ENCODE data around the gene SPATA9.
A peak's percentile ranks its signal among the peaks of the same experiment; 100 is the strongest.
"Not testable (repeated sequence)": the region's sequence is repeated elsewhere in the genome, so short reads cannot be mapped to it uniquely, and the experiment has no call there.

Gene SPATA9

GRCh38 chr5:95641741-95642220 is 41.0 kb downstream of the SPATA9 start:
- no peak for DNase-seq

GRCh38 chr5:95638632-95639031 is 44.2 kb downstream of the SPATA9 start:
- DNase-seq: no peak

- DNase-seq: no peak
These were observed 48.7 kb downstream of the SPATA9 start for GRCh38 chr5:95634081-95634480.

- no peak for DNase-seq
These were observed 49.1 kb downstream of the SPATA9 start for GRCh38 chr5:95633671-95634070.

GRCh38 chr5:95632942-95633341 is 49.8 kb downstream of the SPATA9 start:
- not testable (repeated sequence) for DNase-seq

GRCh38 chr5:95631991-95632675 is 50.7 kb downstream of the SPATA9 start:
- DNase-seq: peak; percentile 77

- no peak for DNase-seq
These were observed 51.4 kb downstream of the SPATA9 start for GRCh38 chr5:95631255-95631958.

GRCh38 chr5:95630394-95630917 is 52.3 kb downstream of the SPATA9 start:
- no peak for DNase-seq

- no peak for DNase-seq
These were observed 53.9 kb downstream of the SPATA9 start for GRCh38 chr5:95628933-95629332.

- DNase-seq: no peak
These were observed 54.6 kb downstream of the SPATA9 start for GRCh38 chr5:95627971-95628810.

GRCh38 chr5:95626701-95627100 is 56.1 kb downstream of the SPATA9 start:
- no peak for DNase-seq

GRCh38 chr5:95624368-95624767 is 58.4 kb downstream of the SPATA9 start:
- no peak for DNase-seq

GRCh38 chr5:95623706-95624105 is 59.1 kb downstream of the SPATA9 start:
- DNase-seq: no peak

GRCh38 chr5:95621839-95622629 is 60.8 kb downstream of the SPATA9 start:
- peak; percentile 46 for DNase-seq

- peak; percentile 60 for DNase-seq
These were observed 61.6 kb downstream of the SPATA9 start for GRCh38 chr5:95620870-95621838.

GRCh38 chr5:95620030-95620869 is 62.5 kb downstream of the SPATA9 start, which contains the start of gene GPR150:
Gene GPR150, plus strand, starts transcription at chr5:95620087. Its CDS starts 189 bp downstream, at chr5:95620276.
- peak; percentile 73 for DNase-seq

GRCh38 chr5:95619514-95620029 is 63.2 kb downstream of the SPATA9 start:
- DNase-seq: no peak

- DNase-seq: no peak
These were observed 63.7 kb downstream of the SPATA9 start for GRCh38 chr5:95619096-95619495.

GRCh38 chr5:95617057-95617456 is 65.7 kb downstream of the SPATA9 start:
- DNase-seq: no peak

- DNase-seq: no peak
These were observed 67.7 kb downstream of the SPATA9 start for GRCh38 chr5:95615164-95615467.
